Fibroblast of skin of right quadriceps (primary cell): Measurements from ENCODE around the gene SPRR1B.
"Not testable (repeated sequence)": the region's sequence is repeated elsewhere in the genome, so short reads cannot be mapped to it uniquely, and the experiment has no call there.

Experiments used
- DNase-seq: peaks from one replicate; pipeline ENCODE4 v3.0.0-alpha.2; 2013

SPRR1B gene

DNA sequence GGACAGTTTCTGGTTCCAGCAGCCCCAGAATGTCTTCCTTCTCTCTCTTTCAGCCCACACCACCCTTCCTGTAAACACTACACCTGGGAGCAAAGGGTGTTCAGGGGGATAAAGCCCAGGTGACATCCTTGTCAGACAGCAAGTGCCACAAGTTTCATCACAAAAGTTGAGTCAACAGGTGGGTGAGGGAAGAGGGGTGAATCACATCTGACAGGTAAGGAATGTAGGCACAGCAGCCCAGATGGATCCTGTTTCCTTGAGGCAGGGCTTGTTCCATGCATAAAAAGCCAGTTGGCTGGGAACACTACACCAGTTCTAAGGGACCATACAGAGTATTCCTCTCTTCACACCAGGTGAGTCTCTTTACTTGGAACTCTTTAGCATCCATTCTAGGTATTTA is at the start of gene SPRR1B:
SPRR1B (plus strand) TSS at position 309 of the 400 bp plus-strand sequence. CDS start 1,143 bp downstream, outside the sequence.
- no peak for DNase-seq

DNA sequence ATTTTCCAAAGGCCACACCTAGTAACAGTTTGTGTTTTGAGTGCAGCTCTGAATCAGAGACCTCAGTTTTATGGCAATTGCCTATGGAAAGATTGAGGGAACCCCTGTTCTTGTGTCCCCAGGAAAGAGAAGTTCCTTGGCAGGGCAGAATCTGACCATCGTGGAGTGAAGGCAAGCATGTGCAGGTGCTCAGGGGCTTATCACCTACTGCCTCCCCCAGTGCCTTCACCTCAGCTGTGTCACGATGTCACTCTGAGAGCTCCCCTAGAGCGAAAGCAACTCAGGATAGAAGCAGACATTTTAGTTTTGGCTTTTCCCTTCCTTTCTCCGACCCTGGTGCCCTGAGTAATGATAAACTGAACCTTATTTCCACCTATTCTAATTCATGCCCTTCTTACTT is 48.9 kb upstream of the SPRR1B start:
- no peak for DNase-seq

DNA sequence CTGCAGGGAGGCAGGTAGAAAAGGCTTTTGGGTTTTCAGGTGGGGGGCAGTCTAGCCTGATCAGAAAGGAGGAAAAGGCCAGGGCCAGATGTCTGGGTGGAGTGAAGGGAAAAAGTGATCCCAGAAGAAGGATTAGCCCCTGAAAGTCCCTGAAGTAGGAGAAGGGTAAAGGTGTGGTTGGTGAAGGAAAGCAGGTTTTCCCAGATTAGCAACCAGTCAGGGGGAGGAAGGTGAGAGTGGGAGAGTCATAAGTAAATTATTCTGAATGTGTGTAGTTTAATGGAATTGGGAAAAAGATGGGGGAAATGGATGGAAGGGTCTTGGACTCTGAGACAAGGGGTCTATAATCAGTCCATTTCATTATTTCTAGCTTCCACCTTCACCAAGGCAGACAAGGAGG is 47.8 kb upstream of the SPRR1B start:
- no peak for DNase-seq

DNA sequence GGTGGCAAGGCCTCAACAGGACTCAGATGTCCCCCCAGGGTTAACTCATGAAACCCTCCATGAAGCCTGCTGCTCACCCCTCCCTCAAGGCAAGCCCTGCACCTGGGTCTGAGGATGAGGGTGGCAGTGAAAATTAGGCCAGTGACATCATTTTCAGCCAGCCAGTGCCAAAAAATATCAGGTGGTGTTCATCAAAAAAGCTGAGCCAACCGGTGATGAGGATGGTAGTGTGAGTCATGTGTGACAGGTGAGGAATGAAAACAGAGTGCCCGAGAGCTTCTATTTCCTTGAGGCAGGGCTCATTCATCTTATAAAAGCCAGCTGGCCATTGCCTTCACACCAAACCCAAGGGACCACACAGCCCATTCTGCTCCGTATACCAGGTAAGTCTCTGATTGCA is 47.3 kb upstream of the SPRR1B start, which contains the start of gene SPRR1A:
SPRR1A (plus strand) TSS at position 339 of the 400 bp plus-strand sequence. CDS start 1,150 bp downstream, outside the sequence.
- DNase-seq: no peak

DNA sequence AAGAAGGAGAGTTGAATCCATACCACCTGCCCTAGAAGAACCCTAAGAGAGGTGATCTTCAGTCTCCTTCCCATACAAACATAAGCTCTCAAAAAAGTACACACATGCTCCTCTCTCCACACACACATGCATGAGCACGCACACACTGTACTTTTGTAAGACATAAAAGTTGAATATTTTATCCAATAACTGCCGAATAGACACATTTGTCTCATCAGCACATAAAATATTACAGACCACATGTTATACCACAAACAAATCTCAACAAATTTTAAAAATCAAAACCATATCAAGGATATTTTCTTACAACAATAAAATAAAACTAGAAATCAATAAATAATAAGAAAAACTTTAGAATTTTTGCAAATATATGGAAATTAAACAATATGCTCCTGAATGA is 44.4 kb upstream of the SPRR1B start:
- no peak for DNase-seq

GRCh38 chr1:152993186-152993585 is 37.8 kb upstream of the SPRR1B start:
- DNase-seq: no peak

- DNase-seq: no peak
Observed at GRCh38 chr1:152995842-152996241, 35.2 kb upstream of the SPRR1B start.

GRCh38 chr1:152996633-152997400 is 34.2 kb upstream of the SPRR1B start:
- no peak for DNase-seq

- DNase-seq: no peak
Observed at GRCh38 chr1:152997901-152998300, 33.1 kb upstream of the SPRR1B start.

DNA sequence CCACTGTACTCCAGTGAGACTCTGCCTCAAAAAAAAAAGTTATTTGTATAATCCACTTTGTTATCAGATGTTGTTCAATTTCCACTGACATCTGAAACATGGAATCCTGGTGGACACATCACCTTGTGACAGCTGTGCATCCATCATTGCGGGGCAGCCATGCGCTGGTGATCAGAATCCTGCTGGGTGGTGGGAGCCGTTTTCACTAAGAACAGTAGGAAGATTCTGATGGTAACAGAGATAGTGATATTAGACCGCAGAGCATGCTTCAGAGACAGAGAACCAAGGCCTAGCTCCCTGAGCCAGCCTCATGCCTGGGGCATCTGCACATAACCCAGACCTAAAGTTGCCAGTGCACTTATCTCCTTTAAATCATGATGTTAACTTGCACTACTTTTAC is 32.5 kb upstream of the SPRR1B start:
- no peak for DNase-seq

- no peak for DNase-seq
Observed at GRCh38 chr1:152999818-153000217, 31.2 kb upstream of the SPRR1B start.

DNA sequence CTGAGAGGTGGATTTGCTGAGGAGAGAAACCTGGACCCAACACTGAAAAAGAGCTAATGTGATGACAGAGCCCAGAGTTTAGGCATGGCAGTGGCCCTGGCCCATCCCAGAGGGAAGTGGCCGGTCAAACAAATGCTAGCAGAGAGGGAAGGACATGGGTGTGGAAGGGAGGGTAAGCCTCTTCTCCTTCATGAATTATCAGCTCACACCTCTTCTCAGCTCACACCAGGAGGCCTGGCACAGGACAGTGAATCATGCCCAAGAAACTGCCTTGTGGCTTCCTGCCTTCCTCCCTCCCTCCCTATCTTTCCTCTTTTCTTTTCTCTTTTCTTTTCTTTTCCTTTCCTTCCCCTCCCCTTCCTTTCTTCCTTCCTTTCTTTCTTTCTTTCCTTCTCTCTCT is 30.7 kb upstream of the SPRR1B start:
- no peak for DNase-seq

GRCh38 chr1:153001382-153001781 is 29.6 kb upstream of the SPRR1B start, which contains the start of gene SPRR3:
Gene SPRR3, plus strand, starts transcription at chr1:153001749. Its CDS starts 1,272 bp downstream, at chr1:153003021.
- DNase-seq: no peak

DNA sequence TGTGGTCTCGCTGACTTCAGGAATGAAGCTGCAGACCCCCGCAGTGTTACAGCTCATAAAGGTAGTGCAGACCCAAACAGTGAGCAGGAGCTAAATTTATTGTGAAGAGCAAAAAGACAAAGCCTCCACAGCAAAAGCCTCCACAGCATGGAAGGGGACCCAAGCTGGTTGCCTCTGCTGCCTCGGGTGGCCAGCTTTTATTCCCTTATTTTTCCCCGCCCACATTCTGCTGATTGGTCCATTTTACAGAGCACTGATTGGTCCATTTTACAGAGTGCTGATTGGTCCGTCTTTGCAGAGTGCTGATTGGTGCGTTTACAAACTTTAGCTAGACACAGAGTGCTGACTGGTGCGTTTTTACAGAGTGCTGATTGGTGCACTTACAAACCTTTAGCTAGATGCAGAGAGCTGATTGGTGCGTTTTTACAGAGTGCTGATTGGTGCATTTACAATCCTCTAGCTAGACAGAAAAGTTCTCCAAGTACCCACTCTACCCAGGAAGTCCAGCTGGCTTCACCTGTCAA is 19.7 kb upstream of the SPRR1B start:
- DNase-seq: not testable (repeated sequence)

- DNase-seq: not testable (repeated sequence)
Observed at GRCh38 chr1:153021829-153022228, 9.2 kb upstream of the SPRR1B start.

DNA sequence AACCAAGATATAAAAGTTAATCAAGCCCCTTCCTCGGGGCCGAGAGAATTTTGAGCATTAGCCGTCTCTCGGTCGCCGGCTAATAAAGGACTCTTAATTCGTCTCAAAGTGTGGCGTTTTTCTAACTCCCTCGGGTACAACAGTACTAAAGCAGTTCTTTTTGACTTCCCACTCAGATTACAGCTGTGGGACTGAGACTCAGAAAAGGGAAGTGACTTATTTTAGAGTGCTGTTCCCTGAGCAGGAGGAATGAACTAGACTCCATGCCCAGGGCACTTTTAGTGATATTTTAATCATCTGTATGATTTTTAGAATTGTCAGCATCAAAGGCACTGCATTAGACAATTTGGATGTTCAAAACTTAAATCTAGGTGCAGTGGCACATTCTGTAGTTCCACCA is 8.7 kb upstream of the SPRR1B start:
- DNase-seq: not testable (repeated sequence)

GRCh38 chr1:153023109-153023508 is 7.9 kb upstream of the SPRR1B start:
- DNase-seq: no peak

DNA sequence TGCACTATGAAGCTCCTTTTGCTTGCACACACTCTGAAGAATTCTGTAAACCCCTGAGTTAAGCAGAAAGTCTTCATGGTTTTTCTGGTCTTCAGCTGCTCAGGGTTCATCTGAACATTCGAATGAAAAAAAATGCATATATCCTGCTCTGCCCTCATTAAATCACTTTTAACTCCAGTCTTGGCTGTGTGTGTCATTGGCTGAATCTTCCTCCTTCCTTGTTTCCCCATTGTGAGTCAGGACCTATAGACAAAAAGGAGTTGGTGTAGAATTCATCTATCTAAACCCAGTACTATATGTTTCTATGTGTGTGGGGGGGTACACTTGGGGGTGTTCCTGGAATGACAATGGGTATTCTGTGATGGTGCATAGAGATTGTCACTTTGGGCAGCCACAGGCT is 6.6 kb upstream of the SPRR1B start:
- DNase-seq: no peak

- DNase-seq: no peak
Observed at GRCh38 chr1:153025797-153026196, 5.2 kb upstream of the SPRR1B start.

- no peak for DNase-seq
Observed at GRCh38 chr1:153028766-153029165, 2.2 kb upstream of the SPRR1B start.

DNA sequence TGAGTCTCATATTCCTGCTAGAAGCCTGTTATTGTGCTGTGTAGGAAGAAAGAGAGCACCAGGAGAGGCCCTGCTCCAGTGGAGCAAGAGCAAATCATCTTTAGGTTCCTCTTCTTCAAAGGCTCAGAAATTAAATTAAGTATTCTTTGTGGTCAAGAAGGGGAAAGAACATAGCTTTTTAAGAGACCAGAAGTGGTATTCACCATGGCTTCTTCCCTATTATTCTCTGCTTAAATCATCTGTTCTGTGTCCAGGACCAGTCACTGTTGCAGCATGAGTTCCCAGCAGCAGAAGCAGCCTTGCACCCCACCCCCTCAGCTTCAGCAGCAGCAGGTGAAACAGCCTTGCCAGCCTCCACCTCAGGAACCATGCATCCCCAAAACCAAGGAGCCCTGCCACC is 1.1 kb downstream of the SPRR1B start:
- no peak for DNase-seq

GRCh38 chr1:153032677-153033308 is 1.8 kb downstream of the SPRR1B start:
- peak; percentile 38 for DNase-seq

- DNase-seq: no peak
Observed at GRCh38 chr1:153035211-153035610, 4.2 kb downstream of the SPRR1B start.
